Osteocyte (in vitro differentiated cells): Measurements from ENCODE around the gene EMID1. TPM values are rescaled to one million over a fixed set of nuclear protein-coding genes. Genes with fewer than 3 reads are reported as not detected.
A peak's percentile ranks its signal among the peaks of the same experiment; 100 is the strongest.

ENCODE experiments used
- DNase-seq: peaks from one replicate; pipeline ENCODE4 v3.0.0; 2021; ENCODE audit warnings: mixed read lengths; ENCODE audit not compliant: unreplicated experiment; ENCODE audit errors: extremely low spot score
- H3K27ac Mint-ChIP-seq: one replicate; pipeline ENCODE4 v1.8.0; 2021; ENCODE audit warnings: mild to moderate bottlenecking, mixed read lengths; ENCODE audit not compliant: unreplicated experiment
- H3K27me3 Mint-ChIP-seq: one replicate; pipeline ENCODE4 v1.8.0; 2021; ENCODE audit warnings: mixed read lengths; ENCODE audit not compliant: unreplicated experiment
- H3K36me3 Mint-ChIP-seq: one replicate; pipeline ENCODE4 v1.8.0; 2021; ENCODE audit warnings: mixed read lengths; ENCODE audit not compliant: unreplicated experiment
- H3K4me1 Mint-ChIP-seq: one replicate; pipeline ENCODE4 v1.8.0; 2021; ENCODE audit warnings: mixed read lengths; ENCODE audit not compliant: unreplicated experiment
- H3K4me3 Mint-ChIP-seq: one replicate; pipeline ENCODE4 v1.8.0; 2021; ENCODE audit warnings: mild to moderate bottlenecking, moderate library complexity, mixed read lengths; ENCODE audit not compliant: unreplicated experiment
- H3K9me3 Mint-ChIP-seq: one replicate; pipeline ENCODE4 v1.8.0; 2021; ENCODE audit warnings: mixed read lengths; ENCODE audit not compliant: unreplicated experiment
- CTCF ChIP-seq: fragments of 200-600 bp; sonication (generic); IDR thresholded peaks from 2 replicates; pipeline ENCODE4 v1.5.0; 2021; ENCODE audit warnings: antibody characterized with exemption, mild to moderate bottlenecking, moderate library complexity
- total RNA-seq: library from RNA; stranded (reverse); gene quantifications from 2 replicates; pipeline ENCODE4 v1.2.1, GENCODE V29; 2021

Gene EMID1
- total RNA-seq, 1 donor from 2014 or later = 0.51 TPM

- no peaks in the 10 kb centered on the region for H3K9me3 Mint-ChIP-seq
- H3K36me3 Mint-ChIP-seq = peaks cover 77% of the 10 kb centered on the region
- no peak for TF ChIP-seq CTCF
- H3K27ac Mint-ChIP-seq = no peak overlapping the region
- DNase-seq = no peak
- no peaks in the 10 kb centered on the region for H3K4me1 Mint-ChIP-seq
- H3K27me3 Mint-ChIP-seq = no peaks in the 10 kb centered on the region
- H3K4me3 Mint-ChIP-seq = no peak overlapping the region
Measured at GRCh38 chr22:29291215-29291614, 85.5 kb downstream of the EMID1 start.

GRCh38 chr22:29292379-29292778 is 86.7 kb downstream of the EMID1 start:
- H3K36me3 Mint-ChIP-seq = peaks cover 78% of the 10 kb centered on the region
- no peaks in the 10 kb centered on the region for H3K4me1 Mint-ChIP-seq
- H3K9me3 Mint-ChIP-seq = no peaks in the 10 kb centered on the region
- H3K27me3 Mint-ChIP-seq = no peaks in the 10 kb centered on the region
- H3K4me3 Mint-ChIP-seq = no peak overlapping the region
- no peak overlapping the region for H3K27ac Mint-ChIP-seq
- no peak for DNase-seq
- no peak for TF ChIP-seq CTCF

- DNase-seq = peak; percentile 75
- no peaks in the 10 kb centered on the region for H3K27me3 Mint-ChIP-seq
- no peak overlapping the region for H3K4me3 Mint-ChIP-seq
- peaks cover 17% of the 10 kb centered on the region for H3K4me1 Mint-ChIP-seq
- TF ChIP-seq CTCF = no peak
- peaks cover 62% of the 10 kb centered on the region for H3K36me3 Mint-ChIP-seq
- no peak overlapping the region for H3K27ac Mint-ChIP-seq
- no peaks in the 10 kb centered on the region for H3K9me3 Mint-ChIP-seq
Measured at GRCh38 chr22:29298641-29299040, 92.9 kb downstream of the EMID1 start.

- no peak for TF ChIP-seq CTCF
- Mint-ChIP-seq H3K9me3 (no peaks in the 10 kb centered on the region), H3K27me3 (no peaks in the 10 kb centered on the region), H3K27ac (no peak overlapping the region), H3K36me3 (peaks cover 57% of the 10 kb centered on the region), H3K4me3 (no peak overlapping the region), H3K4me1 (peaks cover 18% of the 10 kb centered on the region)
- peak; percentile 82 for DNase-seq
Measured at GRCh38 chr22:29299136-29299900, 93.6 kb downstream of the EMID1 start.

GRCh38 chr22:29300467-29300806 is 94.7 kb downstream of the EMID1 start:
- TF ChIP-seq CTCF = no peak
- Mint-ChIP-seq H3K9me3 (no peaks in the 10 kb centered on the region), H3K4me1 (peaks cover 23% of the 10 kb centered on the region), H3K36me3 (peaks cover 50% of the 10 kb centered on the region), H3K27ac (no peak overlapping the region), H3K27me3 (no peaks in the 10 kb centered on the region), H3K4me3 (no peak overlapping the region)
- DNase-seq = no peak
